Right lobe of liver (tissue), 4 donors: ENCODE data around the gene SYCE3.
A peak's percentile ranks its signal among the peaks of the same experiment; 100 is the strongest.

ENCODE experiments used
- CTCF ChIP-seq, 4 donors: fragments of 200-600 bp in 3 of 4; fragments of 450-650 bp in 1 of 4; IDR thresholded peaks; one replicate each; pipeline versions ENCODE4 v1.5.1 to v1.8.0; 2016 to 2022; ENCODE audit warnings: antibody characterized with exemption in 4 of 4, mild to moderate bottlenecking in 2 of 4
- POLR2A ChIP-seq: fragments of 450-650 bp; IDR thresholded peaks from one replicate; pipeline ENCODE4 v1.6.1; 2017; ENCODE audit warnings: antibody characterized with exemption, mild to moderate bottlenecking
- donor health status: DM: no; HTN: no; CAD: no.
- donor health status: DM: no; HTN: no; CAD: no.
- donor health status: DM: no; HTN: yes; CAD: no.

DNA sequence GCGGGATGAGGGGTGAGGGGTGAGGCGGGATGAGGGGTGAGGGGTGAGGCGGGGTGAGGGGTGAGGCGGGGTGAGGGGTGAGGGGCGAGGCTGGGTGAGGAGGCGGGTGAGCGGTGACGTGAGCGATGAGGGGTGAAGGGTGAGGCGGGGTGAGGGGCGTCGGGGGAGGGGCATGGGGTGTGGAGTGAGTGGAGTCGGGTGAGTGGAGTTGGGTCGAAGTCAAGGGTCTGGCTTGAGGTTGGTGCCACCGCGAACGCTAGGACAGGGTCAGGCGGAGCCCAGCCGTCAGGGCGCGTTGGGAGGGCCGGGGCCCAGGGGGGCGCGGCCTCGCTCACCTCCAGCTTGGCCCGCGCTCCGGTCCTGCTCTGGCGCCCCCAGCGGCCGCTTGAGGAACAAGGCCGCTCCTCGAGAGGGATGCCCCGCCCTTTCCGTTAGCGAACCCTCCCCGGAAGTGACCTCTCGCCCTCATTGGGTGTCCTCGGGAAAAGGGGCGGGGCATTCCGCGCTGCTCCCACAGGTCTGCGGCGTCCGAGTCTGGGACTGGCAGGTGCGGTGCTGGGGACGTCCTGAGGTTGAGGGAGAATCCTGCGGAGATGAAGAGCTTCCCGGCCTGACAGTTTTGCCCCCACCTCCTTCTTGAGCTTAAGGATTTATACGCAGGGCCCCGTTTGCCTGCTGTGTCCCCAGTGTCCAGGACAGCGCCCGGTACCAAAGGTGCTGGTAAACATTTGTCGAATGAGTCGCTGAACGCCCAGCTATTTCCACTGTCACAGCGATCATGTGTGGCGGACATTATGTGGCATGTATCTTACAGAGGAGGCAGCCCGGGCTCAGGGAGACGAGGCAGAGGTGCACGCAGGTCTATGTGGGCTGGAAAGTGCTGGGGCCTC is at the start of gene SYCE3:
- TF ChIP-seq POLR2A (peak; percentile 98), CTCF (IDR thresholded peaks at IDR 0.05) (peak; percentile 98 to 99 (median 99))
